Measurements from ENCODE around the gene TMEM109.
A peak's percentile ranks its signal among the peaks of the same experiment; 100 is the strongest.

The TMEM109 gene

DNA sequence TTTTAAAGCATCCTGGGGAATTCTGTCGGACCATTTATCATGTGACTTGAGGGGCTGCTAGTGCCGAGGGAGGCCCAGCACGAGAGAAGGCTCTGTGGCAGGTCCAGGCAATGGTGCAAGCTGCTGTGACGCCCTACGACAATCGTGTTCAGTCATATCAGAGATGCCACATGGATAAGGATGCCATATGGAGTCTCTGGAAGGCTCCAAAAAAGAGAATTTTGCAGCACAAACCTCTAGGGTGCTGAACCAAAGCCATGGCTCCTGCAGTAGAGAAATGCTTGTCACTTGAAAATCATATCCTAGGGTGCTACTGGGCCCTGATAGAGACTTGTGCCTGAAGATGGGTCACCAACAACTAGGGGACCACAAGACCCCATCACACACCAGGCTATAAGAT lies 50.8 kb downstream of the TMEM109 start:
- no peak overlapping the region for H3K4me3 ChIP-seq (ENCODE audit: low read depth, low read length)
- DNase-seq (ENCODE audit: low read depth) = no peak
- TF ChIP-seq, protein P1, sequence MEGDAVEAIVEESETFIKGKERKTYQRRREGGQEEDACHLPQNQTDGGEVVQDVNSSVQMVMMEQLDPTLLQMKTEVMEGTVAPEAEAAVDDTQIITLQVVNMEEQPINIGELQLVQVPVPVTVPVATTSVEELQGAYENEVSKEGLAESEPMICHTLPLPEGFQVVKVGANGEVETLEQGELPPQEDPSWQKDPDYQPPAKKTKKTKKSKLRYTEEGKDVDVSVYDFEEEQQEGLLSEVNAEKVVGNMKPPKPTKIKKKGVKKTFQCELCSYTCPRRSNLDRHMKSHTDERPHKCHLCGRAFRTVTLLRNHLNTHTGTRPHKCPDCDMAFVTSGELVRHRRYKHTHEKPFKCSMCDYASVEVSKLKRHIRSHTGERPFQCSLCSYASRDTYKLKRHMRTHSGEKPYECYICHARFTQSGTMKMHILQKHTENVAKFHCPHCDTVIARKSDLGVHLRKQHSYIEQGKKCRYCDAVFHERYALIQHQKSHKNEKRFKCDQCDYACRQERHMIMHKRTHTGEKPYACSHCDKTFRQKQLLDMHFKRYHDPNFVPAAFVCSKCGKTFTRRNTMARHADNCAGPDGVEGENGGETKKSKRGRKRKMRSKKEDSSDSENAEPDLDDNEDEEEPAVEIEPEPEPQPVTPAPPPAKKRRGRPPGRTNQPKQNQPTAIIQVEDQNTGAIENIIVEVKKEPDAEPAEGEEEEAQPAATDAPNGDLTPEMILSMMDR (IDR thresholded peaks at IDR 0.05; ENCODE audit: low read depth, low read length, missing control alignments) = no peak

DNA sequence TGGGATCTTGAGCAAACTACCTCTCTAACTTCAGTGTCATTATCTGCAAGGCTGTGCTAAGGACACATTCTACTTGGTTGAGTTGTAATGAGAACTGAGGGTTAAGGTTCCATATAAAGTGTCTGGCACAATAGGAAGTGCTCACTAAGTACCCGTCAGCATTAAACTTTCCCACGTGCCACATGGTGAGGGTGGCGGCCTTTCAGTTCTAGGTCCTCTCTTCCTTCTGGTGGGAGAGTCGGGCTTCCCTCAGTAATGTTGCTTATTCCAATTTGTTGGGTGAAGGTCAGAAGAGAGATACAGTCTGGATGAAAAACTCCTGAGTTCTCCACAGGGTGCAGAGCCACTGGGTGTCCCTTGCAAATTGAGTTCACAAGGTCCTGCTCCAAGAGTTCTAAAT lies 52.9 kb downstream of the TMEM109 start:
- no peak overlapping the region for H3K4me3 ChIP-seq (ENCODE audit: low read depth, low read length)
- no peak for DNase-seq (ENCODE audit: low read depth)
- TF ChIP-seq, protein P1 (IDR thresholded peaks at IDR 0.05; ENCODE audit: low read depth, low read length, missing control alignments) = no peak

DNA sequence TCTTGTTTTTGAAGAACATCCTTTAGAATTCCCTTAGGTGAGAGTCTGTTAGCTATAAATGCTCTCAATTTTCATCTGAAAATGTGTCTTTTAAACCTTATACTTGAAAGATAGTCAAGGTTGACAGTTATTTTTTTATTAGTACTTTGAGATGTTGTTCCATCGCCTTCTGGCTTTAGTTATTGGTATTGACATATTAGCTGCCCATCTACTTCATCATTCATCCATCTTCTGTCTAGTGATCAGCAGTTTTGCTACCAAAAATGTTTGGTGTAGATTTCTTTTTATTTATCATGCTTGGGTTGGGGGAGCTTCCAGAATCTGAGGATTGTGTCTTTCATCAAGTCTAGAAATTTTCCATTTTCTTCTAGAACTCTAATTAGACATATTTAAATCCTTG lies 54.3 kb downstream of the TMEM109 start:
- no peak overlapping the region for H3K4me3 ChIP-seq (ENCODE audit: low read depth, low read length)
- TF ChIP-seq, protein P1 (IDR thresholded peaks at IDR 0.05; ENCODE audit: low read depth, low read length, missing control alignments) = no peak
- DNase-seq (ENCODE audit: low read depth) = no peak

DNA sequence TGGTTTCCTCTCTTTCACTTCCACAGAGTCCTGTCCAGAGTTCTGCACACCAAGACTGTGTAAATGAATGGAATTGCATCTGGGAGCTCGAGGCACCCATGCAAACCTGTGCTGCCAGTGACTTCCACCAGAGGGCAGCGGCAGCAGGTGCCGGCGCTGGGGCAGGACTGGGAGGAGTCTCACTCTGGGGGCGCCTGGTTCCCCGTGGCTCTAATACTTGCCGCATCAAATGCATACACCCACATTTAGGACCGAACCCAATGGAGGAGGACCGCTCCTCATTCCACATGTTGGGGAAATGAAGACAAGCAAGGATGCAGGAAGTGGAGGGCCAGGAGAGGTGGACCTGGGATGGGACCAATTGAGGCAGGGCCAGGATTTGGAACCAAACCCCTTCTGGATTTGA lies 56.4 kb downstream of the TMEM109 start:
- TF ChIP-seq, protein P1 (IDR thresholded peaks at IDR 0.05; ENCODE audit: low read depth, low read length, missing control alignments) = peak; percentile 93
- no peak for DNase-seq (ENCODE audit: low read depth)
- H3K4me3 ChIP-seq (ENCODE audit: low read depth, low read length) = no peak overlapping the region

DNA sequence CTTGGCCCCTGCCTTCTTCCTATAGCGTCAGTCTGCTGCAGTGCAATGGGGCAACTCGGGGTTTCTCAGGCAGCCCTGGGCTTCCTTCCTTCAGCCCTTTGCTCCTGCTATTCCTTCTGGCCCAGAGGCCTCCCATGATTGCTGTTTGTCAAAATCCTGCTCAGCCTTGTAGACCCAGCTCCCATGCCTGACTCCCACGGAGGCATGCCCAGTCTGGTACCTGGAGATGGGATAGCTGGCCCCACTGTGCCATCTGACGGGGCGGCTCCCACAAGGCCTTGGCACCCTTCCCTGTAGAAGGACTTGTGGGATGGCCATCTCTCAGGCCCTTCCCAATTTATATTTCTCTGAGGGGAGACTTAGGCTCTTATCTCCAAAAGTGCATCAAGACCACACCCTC lies 56.9 kb downstream of the TMEM109 start:
- no peak overlapping the region for H3K4me3 ChIP-seq (ENCODE audit: low read depth, low read length)
- TF ChIP-seq, protein P1 (IDR thresholded peaks at IDR 0.05; ENCODE audit: low read depth, low read length, missing control alignments) = no peak
- no peak for DNase-seq (ENCODE audit: low read depth)

DNA sequence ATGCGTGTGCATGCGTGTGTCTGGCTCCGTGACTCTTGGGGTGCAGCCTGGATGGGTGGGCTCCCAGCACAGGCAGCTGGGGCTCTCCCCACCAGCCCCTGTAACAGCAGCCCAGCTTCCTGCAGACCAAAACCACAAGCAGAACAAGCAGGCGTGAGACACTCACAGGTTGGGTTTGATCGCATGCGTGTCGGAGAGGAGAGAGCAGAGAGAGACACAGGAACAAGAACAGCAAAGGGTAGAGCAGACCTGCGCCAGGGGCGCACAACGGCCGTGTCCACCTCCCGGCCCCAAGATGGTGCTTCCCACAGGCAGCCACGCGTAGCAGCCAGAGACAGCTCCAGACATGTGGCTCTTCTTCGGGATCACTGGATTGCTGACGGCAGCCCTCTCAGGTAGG lies 57.6 kb downstream of the TMEM109 start, which contains the start of gene CD6:
Gene CD6, plus strand, starts transcription at position 161 of the 400 bp plus-strand sequence. Its CDS starts 186 bp downstream, at position 347.
- no peak for DNase-seq (ENCODE audit: low read depth)
- TF ChIP-seq, protein P1 (IDR thresholded peaks at IDR 0.05; ENCODE audit: low read depth, low read length, missing control alignments) = no peak
- no peak within 1 kb of the TSS; the same call in 1 of the 2 replicates for H3K4me3 ChIP-seq (ENCODE audit: low read depth, low read length)
